ENCODE data around the gene MAP3K10. TPM values are rescaled to one million over a fixed set of nuclear protein-coding genes. Genes with fewer than 3 reads are reported as not detected.
A peak's percentile ranks its signal among the peaks of the same experiment; 100 is the strongest.

Gene MAP3K10
- total RNA-seq, 4 donors from 2014 or later, result 12.7 to 24.6 (median 13.9) TPM

DNA sequence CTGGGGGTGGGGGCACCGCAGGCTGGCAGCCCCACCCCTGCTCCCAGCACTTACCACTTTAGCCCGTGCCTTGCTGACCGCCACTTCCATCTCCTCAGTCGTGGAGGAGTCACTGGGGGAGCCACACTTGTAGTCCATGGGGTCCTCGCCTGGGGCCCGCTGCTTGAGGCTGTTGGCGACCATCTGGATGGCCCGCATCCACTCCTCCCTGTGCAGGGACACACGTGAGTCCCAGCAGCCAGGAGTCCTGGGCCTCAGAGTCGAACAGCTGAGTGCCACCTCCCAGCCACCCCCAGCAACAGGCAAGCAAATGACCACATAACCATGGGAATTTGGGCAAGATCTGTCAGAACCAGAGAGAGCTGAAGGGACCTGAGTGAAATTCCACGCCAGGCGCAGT, 51.3 kb downstream of the MAP3K10 start:
- TF ChIP-seq EP300 (IDR thresholded peaks at IDR 0.05) (no peak), POLR2A (IDR thresholded peaks at IDR 0.05) (no peak)
- TF ChIP-seq, protein P1, sequence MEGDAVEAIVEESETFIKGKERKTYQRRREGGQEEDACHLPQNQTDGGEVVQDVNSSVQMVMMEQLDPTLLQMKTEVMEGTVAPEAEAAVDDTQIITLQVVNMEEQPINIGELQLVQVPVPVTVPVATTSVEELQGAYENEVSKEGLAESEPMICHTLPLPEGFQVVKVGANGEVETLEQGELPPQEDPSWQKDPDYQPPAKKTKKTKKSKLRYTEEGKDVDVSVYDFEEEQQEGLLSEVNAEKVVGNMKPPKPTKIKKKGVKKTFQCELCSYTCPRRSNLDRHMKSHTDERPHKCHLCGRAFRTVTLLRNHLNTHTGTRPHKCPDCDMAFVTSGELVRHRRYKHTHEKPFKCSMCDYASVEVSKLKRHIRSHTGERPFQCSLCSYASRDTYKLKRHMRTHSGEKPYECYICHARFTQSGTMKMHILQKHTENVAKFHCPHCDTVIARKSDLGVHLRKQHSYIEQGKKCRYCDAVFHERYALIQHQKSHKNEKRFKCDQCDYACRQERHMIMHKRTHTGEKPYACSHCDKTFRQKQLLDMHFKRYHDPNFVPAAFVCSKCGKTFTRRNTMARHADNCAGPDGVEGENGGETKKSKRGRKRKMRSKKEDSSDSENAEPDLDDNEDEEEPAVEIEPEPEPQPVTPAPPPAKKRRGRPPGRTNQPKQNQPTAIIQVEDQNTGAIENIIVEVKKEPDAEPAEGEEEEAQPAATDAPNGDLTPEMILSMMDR (IDR thresholded peaks at IDR 0.05), result no peak
- H3K27me3 ChIP-seq, result no peaks in the 10 kb centered on the region
- H3K4me1 ChIP-seq, result peaks cover 4 to 81% (median 27%) of the 10 kb centered on the region in 4 donors
- DNase-seq (ENCODE audit: low spot score in 2 of 2), result no peak
- no peak overlapping the region for H3K4me3 ChIP-seq
- WGBS, 2 donors, result 62 to 90% methylated on average over 7 to 12 of the region's 12 CpGs
- peak overlapping the region; percentile 51 to 86 (median 79) for H3K27ac ChIP-seq
- H3K9me3 ChIP-seq, result no peaks in the 10 kb centered on the region
- peaks cover 0 to 44% (median 16%) of the 10 kb centered on the region in 3 donors for H3K36me3 ChIP-seq

DNA sequence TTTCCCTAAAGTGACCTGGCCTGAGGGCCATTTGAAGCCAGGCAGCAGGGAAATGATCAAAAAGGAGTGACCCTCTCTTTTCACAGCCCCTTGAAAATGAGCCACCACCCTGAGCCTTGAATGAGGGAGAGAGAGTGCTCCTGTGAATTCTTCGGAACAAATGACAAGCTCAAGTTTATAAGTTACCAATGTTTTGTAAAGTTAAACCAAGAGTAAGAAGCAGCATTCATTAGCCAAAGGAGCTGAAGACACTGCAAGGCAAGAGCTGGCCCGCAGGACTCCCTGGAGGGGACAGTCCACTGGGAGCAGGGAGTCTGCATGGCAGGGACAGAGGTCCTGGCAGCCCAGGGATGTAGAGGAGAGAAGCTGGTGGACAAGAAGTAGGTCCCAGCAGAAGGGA, 52.0 kb downstream of the MAP3K10 start:
- no peak for DNase-seq (ENCODE audit: low spot score in 2 of 2)
- H3K4me1 ChIP-seq, result peaks cover 4 to 86% (median 27%) of the 10 kb centered on the region in 4 donors

DNA sequence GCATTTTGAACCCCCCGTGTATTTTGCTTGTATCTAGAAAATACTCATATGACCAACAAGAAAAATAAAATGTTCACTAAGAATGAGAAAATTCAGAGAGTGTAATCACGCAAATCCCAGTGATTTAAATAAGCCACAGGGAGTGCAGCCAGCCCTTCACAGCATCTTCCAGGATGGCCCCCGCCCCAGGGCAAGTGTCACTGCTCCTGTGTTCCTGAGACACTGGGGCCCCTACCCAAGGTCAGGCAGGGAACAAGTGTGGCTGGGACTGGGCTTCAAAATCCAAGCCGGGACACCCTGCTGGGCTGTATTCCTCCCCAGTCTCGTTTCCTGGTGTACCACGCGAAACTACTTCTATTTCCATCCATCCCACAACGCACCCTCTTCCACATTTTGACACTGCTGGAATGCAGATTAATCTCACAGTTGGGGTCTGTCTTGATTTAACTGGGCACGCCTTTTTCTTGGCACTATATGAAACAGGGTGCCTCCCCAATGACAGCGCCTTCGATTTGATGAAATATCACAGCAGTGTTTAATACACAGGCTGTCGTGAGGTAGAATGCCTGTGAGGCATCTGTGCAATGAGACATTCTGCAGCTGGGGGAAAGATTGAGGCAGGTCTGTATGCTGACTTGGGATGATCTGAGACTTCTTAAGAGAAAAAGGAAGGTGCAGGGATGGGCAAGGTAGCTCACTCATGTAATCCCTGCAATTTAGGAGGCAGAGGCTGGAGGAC, 53.5 kb downstream of the MAP3K10 start:
- H3K27ac ChIP-seq, result no peak overlapping the region
- WGBS, 2 donors, result 73 to 77% methylated on average over 12 of the region's 12 CpGs
- DNase-seq (ENCODE audit: low spot score in 2 of 2), result no peak
- TF ChIP-seq POLR2A (IDR thresholded peaks at IDR 0.05) (no peak), EP300 (IDR thresholded peaks at IDR 0.05) (no peak)
- TF ChIP-seq, protein P1 (IDR thresholded peaks at IDR 0.05), result no peak
- H3K9me3 ChIP-seq, result no peaks in the 10 kb centered on the region
- H3K27me3 ChIP-seq, result no peaks in the 10 kb centered on the region
- no peak overlapping the region for H3K4me3 ChIP-seq
- H3K4me1 ChIP-seq, result peaks cover 4 to 89% (median 27%) of the 10 kb centered on the region in 4 donors
- peaks cover 0 to 26% (median 10%) of the 10 kb centered on the region in 3 donors for H3K36me3 ChIP-seq

More for the DNA sequence above, 52.0 kb downstream of the MAP3K10 start:
- Histone ChIP-seq H3K36me3 (peaks cover 0 to 37% (median 12%) of the 10 kb centered on the region in 3 donors), H3K27me3 (no peaks in the 10 kb centered on the region), H3K27ac (peak overlapping the region in 1 of 4 donors; percentile 85), H3K4me3 (no peak overlapping the region), H3K9me3 (no peaks in the 10 kb centered on the region)
- TF ChIP-seq EP300 (IDR thresholded peaks at IDR 0.05) (no peak), POLR2A (IDR thresholded peaks at IDR 0.05) (no peak)
- TF ChIP-seq, protein P1 (IDR thresholded peaks at IDR 0.05), result no peak
- WGBS, 2 donors, result 95 to 98% methylated on average over 2 of the region's 2 CpGs

DNA sequence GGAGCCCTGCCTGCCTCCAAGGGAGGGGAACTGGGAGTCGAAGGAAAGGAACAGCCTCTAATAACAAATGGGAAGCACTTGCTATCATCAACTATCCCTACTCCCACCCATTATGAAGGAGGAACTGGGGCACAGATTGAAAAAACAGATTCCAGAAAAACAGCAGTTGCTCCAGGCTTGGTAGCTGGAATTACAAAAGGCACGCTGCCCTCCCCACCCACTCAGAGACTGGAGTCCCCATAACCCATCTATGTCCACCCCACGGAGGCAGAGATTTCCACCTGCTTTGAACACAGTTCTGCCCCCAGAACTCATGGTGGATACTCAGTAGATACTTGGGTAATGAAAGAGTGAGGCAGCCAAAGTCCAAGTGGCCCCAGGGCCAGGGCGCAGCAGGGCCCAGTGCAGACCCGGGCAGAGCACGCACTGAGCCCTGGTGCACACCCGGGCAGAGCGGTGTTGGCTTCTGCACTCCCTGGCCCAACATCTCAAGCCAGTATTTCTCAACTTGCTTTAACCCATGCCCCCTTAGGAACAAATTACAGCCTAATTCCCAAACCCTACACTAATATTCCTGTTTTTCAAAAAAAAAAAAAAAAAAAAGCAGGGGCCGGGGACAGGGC, 54.4 kb downstream of the MAP3K10 start:
- DNase-seq (ENCODE audit: low spot score in 2 of 2), result no peak
- Histone ChIP-seq H3K27ac (peak overlapping the region in 1 of 4 donors; percentile 25), H3K4me3 (no peak overlapping the region), H3K9me3 (no peaks in the 10 kb centered on the region), H3K36me3 (peaks cover 0 to 26% (median 1%) of the 10 kb centered on the region in 3 donors), H3K4me1 (peaks cover 4 to 81% (median 27%) of the 10 kb centered on the region in 4 donors), H3K27me3 (no peaks in the 10 kb centered on the region)
- TF ChIP-seq EP300 (IDR thresholded peaks at IDR 0.05) (no peak), POLR2A (IDR thresholded peaks at IDR 0.05) (no peak)
- TF ChIP-seq, protein P1 (IDR thresholded peaks at IDR 0.05), result no peak
- WGBS, 2 donors, result 49 to 61% methylated on average over 9 of the region's 9 CpGs

Data from tibial nerve (tissue), 4 donors.